Astrocyte (in vitro differentiated cells and primary cell): ENCODE measurements around the gene CITED1. TPM values are rescaled to one million over a fixed set of nuclear protein-coding genes. Genes with fewer than 3 reads are reported as not detected.

Source experiments
- DNase-seq: peaks from one replicate; pipeline ENCODE4 v3.0.0-alpha.2; 2010; ENCODE audit warnings: low read depth
- FAIRE-seq: peaks from 2 replicates; lab custom pipeline; 2011; peaks lifted over from hg19 to GRCh38; lab: Jason Lieb, UNC
- H2AFZ ChIP-seq: 2 replicates; pipeline ENCODE4 v1.6.0; 2012; ENCODE audit warnings: low read depth, low read length, inconsistent platforms
- H3K27ac ChIP-seq: 2 replicates; pipeline ENCODE4 v1.5.1; 2011; ENCODE audit warnings: low read depth, low read length, inconsistent platforms
- H3K27me3 ChIP-seq: 2 replicates; pipeline ENCODE4 v1.6.0; 2011; ENCODE audit warnings: low read length, inconsistent platforms; ENCODE audit not compliant: insufficient read depth
- H3K36me3 ChIP-seq: 2 replicates; pipeline ENCODE4 v1.5.1; 2011; ENCODE audit warnings: low read length, inconsistent platforms; ENCODE audit not compliant: insufficient read depth
- H3K4me1 ChIP-seq: 2 replicates; pipeline ENCODE4 v1.5.1; 2011; ENCODE audit warnings: low read length, inconsistent platforms; ENCODE audit not compliant: insufficient read depth
- H3K4me2 ChIP-seq: 2 replicates; pipeline ENCODE4 v1.6.0; 2012; ENCODE audit warnings: low read length, inconsistent platforms
- H3K4me3 ChIP-seq: 2 replicates; pipeline ENCODE4 v1.5.1; 2011; ENCODE audit warnings: low read depth, mild to moderate bottlenecking, low read length, inconsistent platforms; ENCODE audit not compliant: insufficient read depth
- H3K79me2 ChIP-seq: 2 replicates; pipeline ENCODE4 v1.6.0; 2012; ENCODE audit warnings: mild to moderate bottlenecking, low read length, inconsistent platforms; ENCODE audit not compliant: insufficient read depth
- H3K9ac ChIP-seq: 2 replicates; pipeline ENCODE4 v1.6.0; 2012; ENCODE audit warnings: mild to moderate bottlenecking, low read length, inconsistent platforms
- H3K9me3 ChIP-seq: 2 replicates; pipeline ENCODE4 v1.5.1; 2012; ENCODE audit warnings: low read depth, mild to moderate bottlenecking, low read length, inconsistent platforms; ENCODE audit not compliant: insufficient read depth
- H4K20me1 ChIP-seq: 2 replicates; pipeline ENCODE4 v1.6.0; 2012; ENCODE audit warnings: low read length, inconsistent platforms; ENCODE audit not compliant: insufficient read depth
- H3K27ac Mint-ChIP-seq: one replicate; pipeline ENCODE4 v1.8.0; 2021; ENCODE audit warnings: mild to moderate bottlenecking, mixed read lengths; ENCODE audit not compliant: unreplicated experiment
- H3K27me3 Mint-ChIP-seq: one replicate; pipeline ENCODE4 v1.8.0; 2021; ENCODE audit warnings: low read depth, mixed read lengths; ENCODE audit not compliant: unreplicated experiment
- H3K36me3 Mint-ChIP-seq: one replicate; pipeline ENCODE4 v1.8.0; 2021; ENCODE audit warnings: low read depth, mixed read lengths; ENCODE audit not compliant: unreplicated experiment
- H3K4me1 Mint-ChIP-seq: one replicate; pipeline ENCODE4 v1.8.0; 2021; ENCODE audit warnings: low read depth, mixed read lengths; ENCODE audit not compliant: unreplicated experiment
- H3K4me3 Mint-ChIP-seq: one replicate; pipeline ENCODE4 v1.8.0; 2021; ENCODE audit warnings: mild to moderate bottlenecking, moderate library complexity, mixed read lengths; ENCODE audit not compliant: unreplicated experiment
- H3K9me3 Mint-ChIP-seq: one replicate; pipeline ENCODE4 v1.8.0; 2021; ENCODE audit warnings: mild to moderate bottlenecking, mixed read lengths; ENCODE audit not compliant: unreplicated experiment
- EZH2 ChIP-seq: IDR thresholded peaks from 2 replicates; pipeline ENCODE4 v1.6.1; 2012; ENCODE audit warnings: mild to moderate bottlenecking, low read length, inconsistent platforms; ENCODE audit not compliant: insufficient read depth
- total RNA-seq: library from RNA; stranded (reverse); gene quantifications from 2 replicates; pipeline ENCODE4 v1.2.1, GENCODE V29; 2021
- TF ChIP-seq, protein P1 (sequence below): IDR thresholded peaks from 2 replicates; pipeline ENCODE4 v1.5.1; 2011; ENCODE audit warnings: low read depth, mild to moderate bottlenecking, inconsistent platforms, low read length, moderate library complexity; ENCODE audit not compliant: insufficient read depth

Gene CITED1
- total RNA-seq, 1 donor from 2014 or later, result not detected

DNA sequence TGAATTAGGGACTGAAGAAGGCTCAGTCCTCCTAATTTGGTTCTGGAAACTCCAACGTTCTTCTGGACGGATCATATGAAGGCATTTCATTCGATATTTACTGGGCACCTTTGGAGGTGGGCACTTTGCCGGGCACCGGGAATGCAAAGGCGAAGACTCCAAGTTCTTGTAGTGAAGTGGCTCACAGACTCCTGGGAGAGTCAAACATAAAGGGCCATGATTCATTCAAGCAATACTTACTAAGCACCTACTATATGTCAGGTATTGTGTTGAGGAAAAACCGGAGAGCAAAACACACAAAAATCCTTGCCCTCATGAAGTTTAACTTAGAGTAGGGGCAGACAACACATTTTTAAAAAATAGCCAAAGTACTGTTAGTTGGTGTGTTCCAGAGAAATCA lies 49.9 kb downstream of the CITED1 start:
- Histone ChIP-seq H2AFZ (no peak overlapping the region), H3K4me2 (peak overlapping the region; percentile 69), H3K36me3 (no peaks in the 10 kb centered on the region), H3K9ac (peak overlapping the region; percentile 1), H3K9me3 (no peaks in the 10 kb centered on the region), H3K27ac (no peak overlapping the region), H3K79me2 (no peaks in the 10 kb centered on the region), H3K4me3 (no peak overlapping the region), H3K4me1 (peaks cover 11% of the 10 kb centered on the region), H4K20me1 (no peaks in the 10 kb centered on the region), H3K27me3 (peaks cover 4% of the 10 kb centered on the region)
- Mint-ChIP-seq H3K4me3 (no peak overlapping the region), H3K4me1 (peaks cover 11% of the 10 kb centered on the region), H3K36me3 (peaks cover 2% of the 10 kb centered on the region), H3K27me3 (peaks cover 7% of the 10 kb centered on the region), H3K27ac (no peak overlapping the region), H3K9me3 (no peaks in the 10 kb centered on the region)
- FAIRE-seq (no peak), DNase-seq (no peak)
- TF ChIP-seq, protein P1, sequence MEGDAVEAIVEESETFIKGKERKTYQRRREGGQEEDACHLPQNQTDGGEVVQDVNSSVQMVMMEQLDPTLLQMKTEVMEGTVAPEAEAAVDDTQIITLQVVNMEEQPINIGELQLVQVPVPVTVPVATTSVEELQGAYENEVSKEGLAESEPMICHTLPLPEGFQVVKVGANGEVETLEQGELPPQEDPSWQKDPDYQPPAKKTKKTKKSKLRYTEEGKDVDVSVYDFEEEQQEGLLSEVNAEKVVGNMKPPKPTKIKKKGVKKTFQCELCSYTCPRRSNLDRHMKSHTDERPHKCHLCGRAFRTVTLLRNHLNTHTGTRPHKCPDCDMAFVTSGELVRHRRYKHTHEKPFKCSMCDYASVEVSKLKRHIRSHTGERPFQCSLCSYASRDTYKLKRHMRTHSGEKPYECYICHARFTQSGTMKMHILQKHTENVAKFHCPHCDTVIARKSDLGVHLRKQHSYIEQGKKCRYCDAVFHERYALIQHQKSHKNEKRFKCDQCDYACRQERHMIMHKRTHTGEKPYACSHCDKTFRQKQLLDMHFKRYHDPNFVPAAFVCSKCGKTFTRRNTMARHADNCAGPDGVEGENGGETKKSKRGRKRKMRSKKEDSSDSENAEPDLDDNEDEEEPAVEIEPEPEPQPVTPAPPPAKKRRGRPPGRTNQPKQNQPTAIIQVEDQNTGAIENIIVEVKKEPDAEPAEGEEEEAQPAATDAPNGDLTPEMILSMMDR, result no peak
- TF ChIP-seq EZH2, result no peak

DNA sequence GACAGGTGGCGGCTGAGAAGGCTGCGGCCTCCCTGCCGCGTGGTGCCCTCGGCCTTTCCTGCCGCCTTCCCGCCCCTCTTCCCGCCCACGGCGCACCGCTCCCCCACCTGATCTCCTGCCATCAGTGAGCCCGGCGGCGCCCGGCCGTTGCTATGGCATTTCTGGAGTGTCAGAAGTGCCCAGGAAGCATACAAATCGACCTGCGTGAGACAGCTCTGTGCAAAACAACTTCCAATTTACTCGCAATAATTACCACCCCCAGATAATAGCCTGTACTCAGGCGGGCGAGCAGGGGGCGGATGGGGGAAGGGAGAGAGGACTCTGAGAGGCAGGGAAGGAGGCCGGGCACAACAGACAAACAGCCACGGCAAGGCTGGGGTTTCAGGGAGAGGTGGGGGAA lies 50.3 kb downstream of the CITED1 start:
- Histone ChIP-seq H4K20me1 (no peaks in the 10 kb centered on the region), H3K4me1 (peaks cover 11% of the 10 kb centered on the region), H3K36me3 (no peaks in the 10 kb centered on the region), H3K79me2 (no peaks in the 10 kb centered on the region), H3K4me2 (peak overlapping the region; percentile 69), H3K27me3 (peaks cover 4% of the 10 kb centered on the region), H3K4me3 (no peak overlapping the region), H3K9ac (peak overlapping the region; percentile 1), H3K27ac (no peak overlapping the region), H3K9me3 (no peaks in the 10 kb centered on the region), H2AFZ (no peak overlapping the region)
- FAIRE-seq, result no peak
- Mint-ChIP-seq H3K27ac (no peak overlapping the region), H3K27me3 (peaks cover 6% of the 10 kb centered on the region), H3K4me1 (peaks cover 11% of the 10 kb centered on the region), H3K9me3 (no peaks in the 10 kb centered on the region), H3K36me3 (peaks cover under 1% of the 10 kb centered on the region), H3K4me3 (no peak overlapping the region)
- no peak for DNase-seq
- TF ChIP-seq, protein P1, result no peak
- no peak for TF ChIP-seq EZH2

DNA sequence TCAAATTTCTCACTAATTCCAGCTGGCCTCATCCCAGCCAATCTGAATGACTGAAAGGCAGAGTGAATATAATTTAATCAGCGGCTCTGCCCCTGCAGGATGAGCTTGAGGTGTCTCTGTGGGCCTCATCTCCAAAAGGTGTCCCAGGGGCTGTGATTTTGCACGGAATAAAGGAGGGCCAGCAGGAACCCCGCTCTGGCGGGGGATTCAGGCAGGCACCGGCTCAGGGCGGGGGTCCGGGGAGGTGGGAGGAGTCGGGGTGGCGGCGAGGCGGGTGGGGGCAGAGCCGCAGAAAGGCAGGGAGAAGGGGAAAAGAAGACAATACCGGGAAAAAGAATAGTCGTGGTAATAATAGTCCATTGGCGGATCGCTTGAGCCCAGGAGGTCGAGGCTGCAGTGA lies 50.9 kb downstream of the CITED1 start:
- Mint-ChIP-seq H3K36me3 (no peaks in the 10 kb centered on the region), H3K4me3 (no peak overlapping the region), H3K27me3 (peaks cover 5% of the 10 kb centered on the region), H3K9me3 (no peaks in the 10 kb centered on the region), H3K4me1 (peaks cover 11% of the 10 kb centered on the region), H3K27ac (no peak overlapping the region)
- no peak overlapping the region for H2AFZ ChIP-seq
- TF ChIP-seq, protein P1, result no peak
- TF ChIP-seq EZH2, result no peak
- peaks cover 4% of the 10 kb centered on the region for H3K27me3 ChIP-seq
- H3K4me2 ChIP-seq, result no peak overlapping the region
- H4K20me1 ChIP-seq, result no peaks in the 10 kb centered on the region
- no peak overlapping the region for H3K27ac ChIP-seq
- H3K9ac ChIP-seq, result no peak overlapping the region
- no peaks in the 10 kb centered on the region for H3K79me2 ChIP-seq
- H3K36me3 ChIP-seq, result no peaks in the 10 kb centered on the region
- H3K4me3 ChIP-seq, result no peak overlapping the region
- DNase-seq, result no peak
- FAIRE-seq, result no peak
- peaks cover 11% of the 10 kb centered on the region for H3K4me1 ChIP-seq
- H3K9me3 ChIP-seq, result no peaks in the 10 kb centered on the region
